HG03066 (cell line): Measurements from ENCODE around the gene GPBP1L1.

ENCODE experiments used
- ATAC-seq: cut with Tn5 transposase; IDR thresholded peaks from one replicate; pipeline ENCODE4 v1.9.1; 2021; ENCODE audit warnings: low read depth; ENCODE audit not compliant: unreplicated experiment

The GPBP1L1 gene

GRCh38 chr1:45643321-45643720 is 43.0 kb downstream of the GPBP1L1 start:
- ATAC-seq: no peak

- no peak for ATAC-seq
Measured at GRCh38 chr1:45640293-45640692, 46.0 kb downstream of the GPBP1L1 start.

GRCh38 chr1:45635211-45635610 is 51.1 kb downstream of the GPBP1L1 start:
- no peak for ATAC-seq

- ATAC-seq: no peak
Measured at GRCh38 chr1:45630429-45630828, 55.9 kb downstream of the GPBP1L1 start.

GRCh38 chr1:45629035-45629434 is 57.3 kb downstream of the GPBP1L1 start:
- no peak for ATAC-seq

GRCh38 chr1:45623972-45624371 is 62.4 kb downstream of the GPBP1L1 start, which contains the start of gene CCDC17:
Gene CCDC17, minus strand, starts transcription at chr1:45624054. Its CDS starts 145 bp downstream, at chr1:45623909.
- no peak for ATAC-seq

GRCh38 chr1:45622524-45623394 is 63.6 kb downstream of the GPBP1L1 start:
- ATAC-seq: no peak

GRCh38 chr1:45621895-45622523 is 64.3 kb downstream of the GPBP1L1 start:
- ATAC-seq: no peak

GRCh38 chr1:45621501-45621836 is 64.9 kb downstream of the GPBP1L1 start:
- ATAC-seq: no peak

- ATAC-seq: no peak
Measured at GRCh38 chr1:45620588-45621500, 65.5 kb downstream of the GPBP1L1 start.

GRCh38 chr1:45619149-45619921 is 67.0 kb downstream of the GPBP1L1 start:
- no peak for ATAC-seq

- no peak for ATAC-seq
Measured at GRCh38 chr1:45617618-45618017, 68.7 kb downstream of the GPBP1L1 start.

- ATAC-seq: no peak
Measured at GRCh38 chr1:45615885-45616284, 70.4 kb downstream of the GPBP1L1 start.

GRCh38 chr1:45612941-45613579 is 73.3 kb downstream of the GPBP1L1 start:
- no peak for ATAC-seq

GRCh38 chr1:45610589-45611226 is 75.6 kb downstream of the GPBP1L1 start:
- no peak for ATAC-seq

- no peak for ATAC-seq
Measured at GRCh38 chr1:45608175-45609156, 77.9 kb downstream of the GPBP1L1 start.

- ATAC-seq: no peak
Measured at GRCh38 chr1:45607404-45608074, 78.8 kb downstream of the GPBP1L1 start.

GRCh38 chr1:45604239-45604638 is 82.1 kb downstream of the GPBP1L1 start:
- no peak for ATAC-seq
